HG03439 (cell line): ENCODE results near the gene C1QTNF9B.
"Not testable (repeated sequence)": the region's sequence is repeated elsewhere in the genome, so short reads cannot be mapped to it uniquely, and the experiment has no call there.

ENCODE experiments used
- ATAC-seq: cut with Tn5 transposase; IDR thresholded peaks from one replicate; pipeline ENCODE4 v1.9.1; 2021; ENCODE audit warnings: mild to moderate bottlenecking, moderate library complexity; ENCODE audit not compliant: unreplicated experiment

C1QTNF9B gene

DNA sequence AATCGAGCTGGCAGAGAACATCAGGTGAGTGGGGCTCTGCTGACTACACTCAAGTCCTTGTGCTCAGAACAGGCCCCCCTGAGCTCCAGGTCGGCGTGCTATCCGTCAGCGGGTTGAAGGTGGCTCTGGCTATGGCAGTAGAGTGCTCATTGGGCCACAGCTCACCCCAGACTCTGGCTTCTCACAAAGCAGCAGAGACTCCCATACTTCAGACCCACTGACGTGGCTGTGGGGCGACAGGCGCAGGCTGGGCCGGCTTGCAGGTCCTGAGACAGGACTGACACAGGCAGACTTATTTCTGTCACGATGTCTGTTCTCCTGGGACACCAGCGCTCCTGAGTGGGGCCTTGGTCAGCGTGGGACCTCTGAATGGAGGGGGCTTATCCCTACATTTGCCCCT lies 2.6 kb downstream of the C1QTNF9B start:
- ATAC-seq: not testable (repeated sequence)

DNA sequence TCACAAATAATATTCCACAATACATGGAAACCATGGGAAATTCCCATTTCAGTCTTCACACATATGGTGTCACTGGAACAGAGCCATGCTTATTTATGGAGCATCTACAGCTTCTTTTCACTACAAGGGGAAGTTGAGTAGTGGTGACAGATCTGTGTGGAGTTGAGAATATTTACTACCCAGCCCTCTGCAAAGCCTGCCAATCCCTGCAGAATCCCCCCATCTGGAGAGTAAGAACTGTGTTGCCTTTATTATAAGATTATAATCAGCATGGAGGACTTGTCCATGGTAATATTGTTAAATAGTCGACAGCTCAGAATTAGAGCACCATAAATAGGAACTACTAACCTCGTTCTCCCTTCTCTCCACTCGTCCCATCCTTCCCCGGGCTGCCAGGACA lies 3.5 kb downstream of the C1QTNF9B start:
- ATAC-seq: not testable (repeated sequence)

DNA sequence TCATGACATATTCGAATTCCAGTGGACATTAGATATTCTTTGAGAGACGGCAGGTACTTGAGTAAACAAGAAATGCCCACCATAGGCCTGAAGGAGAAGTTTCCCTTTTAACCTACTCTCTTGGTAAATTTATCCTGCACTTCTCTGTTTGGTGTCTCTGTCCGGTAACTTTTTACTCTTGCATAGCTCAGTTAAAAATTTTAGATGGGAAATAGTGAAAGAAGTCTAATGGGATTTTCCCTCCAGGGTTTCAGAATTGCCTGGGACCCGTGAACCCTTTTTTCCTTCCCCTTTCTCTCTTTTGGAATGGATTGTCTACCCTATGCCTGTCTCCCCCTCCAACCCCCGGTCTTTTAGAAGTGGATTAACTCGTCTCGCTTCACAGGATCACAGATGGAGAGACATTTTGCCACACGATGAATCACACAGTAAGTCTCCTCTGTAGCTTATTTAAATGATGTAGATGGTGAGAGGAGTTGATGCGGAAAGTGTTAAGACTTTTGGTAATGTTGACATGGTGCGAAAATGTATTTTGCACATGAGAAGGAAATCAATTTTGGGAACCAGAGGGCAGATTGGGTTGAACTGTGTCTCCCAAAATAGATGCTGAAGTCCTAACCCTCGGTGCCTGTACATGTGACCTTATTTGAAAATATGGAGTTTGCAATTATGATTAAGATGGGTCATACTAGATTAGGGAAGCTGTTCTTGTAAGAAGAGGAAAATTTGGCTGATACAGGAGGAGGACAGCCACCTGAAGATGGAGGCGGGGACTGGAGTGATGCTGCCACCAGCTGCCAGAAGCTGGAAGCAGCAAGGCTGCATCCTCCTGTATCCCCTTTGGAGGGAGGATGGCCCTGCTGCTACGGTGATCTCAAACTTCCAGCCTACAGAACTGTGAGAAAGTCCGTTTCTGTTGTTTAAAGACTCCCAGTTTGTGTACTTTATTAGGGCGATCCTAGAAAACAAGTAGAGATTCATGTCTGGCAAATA lies 7.4 kb downstream of the C1QTNF9B start:
- ATAC-seq: peak; percentile 15

DNA sequence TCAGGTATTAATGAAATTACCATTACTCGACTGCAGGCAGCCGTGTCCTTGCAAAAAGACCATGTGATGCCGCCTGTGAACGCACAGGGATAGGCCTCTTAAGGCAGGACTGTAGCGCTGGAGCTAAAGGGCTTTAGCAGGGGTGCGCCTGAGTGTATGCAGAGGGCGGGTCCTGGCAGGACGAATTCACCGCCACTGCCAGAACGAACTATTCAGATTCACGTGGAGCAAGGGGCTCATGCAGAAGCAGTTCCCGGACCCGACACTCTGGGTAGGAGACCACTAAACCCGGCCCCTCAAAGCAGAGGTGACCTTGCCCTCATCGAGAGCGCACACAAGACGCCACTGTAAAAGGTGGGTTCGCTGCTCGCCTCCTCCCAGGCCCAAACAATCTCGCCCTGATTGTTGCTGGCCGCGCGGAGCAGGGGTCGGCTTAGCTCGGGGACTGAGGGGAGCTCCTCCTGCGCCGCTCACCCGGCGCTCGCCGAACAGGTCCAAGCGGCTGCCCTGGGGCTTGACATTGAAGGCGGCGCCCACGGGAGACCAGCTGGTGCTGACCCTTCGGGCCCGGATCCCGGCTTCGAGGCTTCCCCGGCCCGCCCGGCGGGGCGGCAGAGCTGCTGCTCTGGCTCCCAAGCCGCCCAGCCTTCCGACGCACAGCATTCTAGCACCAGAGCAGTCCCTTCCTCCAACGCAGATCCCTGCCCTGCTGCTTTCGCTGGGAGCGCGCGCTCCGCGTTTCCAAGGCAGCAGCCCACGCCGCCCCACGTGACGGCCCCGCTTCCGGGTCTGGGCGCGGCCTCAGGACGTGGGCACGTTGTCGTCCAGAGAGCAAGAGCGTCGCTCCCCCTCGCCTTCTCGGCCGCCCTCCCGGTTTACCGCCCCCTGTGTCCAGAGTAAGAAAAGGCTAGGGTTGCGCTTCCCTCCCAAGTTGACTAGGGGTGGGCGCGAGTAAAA lies 8.4 kb downstream of the C1QTNF9B start, which contains the start of gene MIPEP:
Gene MIPEP, minus strand, starts transcription at position 743 of the 957 bp plus-strand sequence. Its CDS starts 80 bp downstream, at position 663.
- ATAC-seq: peak; percentile 93

- ATAC-seq: not testable (repeated sequence)
These were observed 12.9 kb downstream of the C1QTNF9B start for GRCh38 chr13:23884361-23884760.

GRCh38 chr13:23883255-23883654 lies 14.0 kb downstream of the C1QTNF9B start:
- no peak for ATAC-seq

DNA sequence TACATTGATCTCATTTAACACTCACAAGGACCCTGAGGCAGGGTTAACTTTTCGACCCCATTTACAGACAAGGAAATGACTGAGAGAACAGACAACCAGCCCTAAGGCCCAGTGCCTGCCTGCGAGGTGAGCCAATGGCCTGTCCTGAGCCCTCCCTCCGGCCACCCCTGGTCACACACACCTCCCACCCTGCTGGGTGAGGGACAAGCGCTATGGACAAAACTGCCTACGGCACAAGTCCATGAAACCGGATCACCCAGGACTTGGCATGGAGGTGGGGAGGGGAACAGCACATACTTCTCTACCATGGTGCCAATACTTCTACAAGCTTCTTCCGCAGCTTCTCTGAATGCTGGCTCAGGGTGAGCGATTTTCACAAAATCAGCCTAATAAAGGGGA lies 15.9 kb downstream of the C1QTNF9B start:
- not testable (repeated sequence) for ATAC-seq

- not testable (repeated sequence) for ATAC-seq
These were observed 16.6 kb downstream of the C1QTNF9B start for GRCh38 chr13:23880493-23881401.

GRCh38 chr13:23877286-23877685 lies 20.0 kb downstream of the C1QTNF9B start:
- no peak for ATAC-seq

DNA sequence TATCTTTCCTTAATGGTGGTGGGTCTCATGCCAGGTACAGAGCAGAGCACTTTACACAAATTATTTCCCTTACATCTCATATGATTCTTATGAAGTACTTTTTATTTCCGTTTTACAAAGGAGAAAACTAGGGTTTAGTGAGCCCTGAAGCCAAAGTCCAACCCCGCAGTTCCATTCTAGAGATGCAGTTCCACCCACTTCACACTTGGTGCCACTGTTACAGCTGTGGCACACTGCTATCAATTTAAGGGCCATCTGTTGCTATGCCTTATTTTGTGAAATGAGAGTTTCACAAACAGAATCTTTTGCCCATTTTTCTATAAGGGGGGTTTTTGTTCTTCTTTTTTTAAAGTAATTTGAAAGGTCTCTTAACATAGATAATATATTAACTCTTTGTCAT lies 21.0 kb downstream of the C1QTNF9B start:
- ATAC-seq: no peak

GRCh38 chr13:23871616-23872220 lies 25.6 kb downstream of the C1QTNF9B start:
- no peak for ATAC-seq

DNA sequence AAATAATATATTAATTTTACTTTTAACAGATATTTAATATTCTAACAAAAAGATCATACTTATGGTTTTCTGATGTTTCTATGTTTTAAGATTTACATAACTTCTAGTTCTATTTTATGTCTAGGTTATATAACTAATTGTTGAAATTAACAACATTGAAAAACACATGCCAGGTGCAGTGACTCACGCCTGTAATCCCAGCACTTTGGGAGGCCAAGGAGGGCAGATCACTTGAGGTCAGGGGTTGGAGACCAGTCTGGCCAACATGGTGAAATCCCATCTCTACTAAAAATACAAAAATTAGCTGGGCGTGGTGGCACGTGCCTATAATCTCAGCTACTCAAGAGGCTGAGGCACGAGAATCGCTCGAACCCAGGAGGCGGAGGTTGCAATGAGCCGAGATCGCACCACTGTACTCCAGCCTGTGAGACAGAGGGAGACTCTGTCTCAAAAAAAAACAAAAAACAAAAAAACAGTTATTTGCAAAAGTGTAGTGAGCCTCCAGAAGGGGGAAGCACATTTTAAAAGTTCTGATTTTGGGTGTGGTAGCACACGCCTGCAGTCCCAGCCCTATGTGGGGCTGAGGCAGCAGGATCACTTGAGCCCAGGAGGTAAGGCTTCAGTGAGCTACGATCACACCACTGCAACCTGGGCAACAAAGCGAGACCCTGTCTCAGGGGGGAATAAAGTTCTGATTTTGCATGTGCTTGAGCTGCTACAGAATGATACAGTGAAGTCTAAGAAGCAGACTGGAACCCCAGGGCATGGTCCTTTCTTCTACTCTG lies 26.8 kb downstream of the C1QTNF9B start:
- no peak for ATAC-seq

GRCh38 chr13:23868521-23868920 lies 28.8 kb downstream of the C1QTNF9B start:
- ATAC-seq: no peak

- no peak for ATAC-seq
These were observed 30.2 kb downstream of the C1QTNF9B start for GRCh38 chr13:23867027-23867491.

DNA sequence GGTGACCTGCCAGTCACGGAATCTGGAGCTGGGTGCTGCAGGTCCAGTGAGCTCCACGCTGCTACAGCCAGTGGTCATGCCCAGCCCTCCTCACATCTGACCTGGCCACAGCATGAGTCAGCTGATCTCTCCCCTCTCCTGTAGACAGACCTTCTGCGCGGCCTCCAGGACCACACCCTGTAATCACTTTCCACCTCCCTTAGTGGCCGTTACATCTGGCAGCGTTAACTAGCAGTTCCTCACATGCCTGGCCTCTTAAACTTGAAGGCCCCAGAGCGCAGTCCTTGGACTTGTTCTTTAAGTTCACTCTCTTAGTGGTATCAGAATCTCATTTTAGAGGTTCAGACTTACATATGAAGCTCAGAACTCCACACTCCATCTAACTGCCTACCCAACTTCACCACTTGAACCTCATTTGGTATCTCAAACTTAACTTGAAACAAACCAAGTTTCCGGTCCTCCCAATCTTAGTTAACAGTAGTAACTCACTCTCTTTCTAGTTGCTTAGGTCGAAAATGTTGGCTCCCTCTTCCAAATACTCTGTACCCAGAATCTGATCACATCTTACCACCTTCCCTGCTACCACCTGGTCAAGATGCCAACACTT lies 30.8 kb downstream of the C1QTNF9B start:
- ATAC-seq: no peak

DNA sequence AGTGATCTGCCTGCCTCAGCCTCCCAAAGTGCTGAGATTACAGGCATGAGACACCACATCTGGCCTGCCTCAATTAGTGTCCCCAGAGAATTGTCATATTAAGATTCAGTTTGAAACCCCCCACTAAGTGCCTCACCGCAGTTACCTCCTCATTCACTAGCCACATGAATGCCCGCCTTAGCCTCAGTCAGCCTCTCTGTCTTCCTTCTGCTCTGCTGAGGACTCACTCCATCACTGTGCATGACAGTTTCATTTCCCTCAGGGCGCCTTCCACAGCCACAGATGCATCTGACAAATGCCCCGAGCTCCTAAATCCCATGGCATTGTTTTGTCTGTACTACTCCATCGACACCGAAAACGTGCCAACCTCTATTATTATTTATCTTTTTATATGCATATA lies 31.4 kb downstream of the C1QTNF9B start:
- ATAC-seq: no peak

DNA sequence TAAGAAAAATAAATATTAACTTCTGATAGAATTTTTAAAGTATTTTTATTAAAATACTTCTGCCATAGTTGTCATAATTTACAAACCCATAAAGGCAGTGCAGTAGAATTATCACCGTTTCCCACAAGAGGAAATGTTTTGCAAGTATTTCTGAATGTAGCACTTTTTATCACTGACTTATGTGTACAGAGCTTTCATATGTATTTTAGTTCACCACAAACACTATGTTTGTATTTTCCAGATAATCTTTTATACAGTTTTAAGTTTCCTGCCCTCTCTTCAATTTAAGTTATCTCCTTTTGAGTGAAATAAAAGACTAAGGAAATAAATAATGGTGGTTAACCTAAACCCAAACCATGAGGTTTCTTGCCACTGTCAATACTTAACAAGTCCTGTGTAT lies 32.3 kb downstream of the C1QTNF9B start:
- no peak for ATAC-seq

DNA sequence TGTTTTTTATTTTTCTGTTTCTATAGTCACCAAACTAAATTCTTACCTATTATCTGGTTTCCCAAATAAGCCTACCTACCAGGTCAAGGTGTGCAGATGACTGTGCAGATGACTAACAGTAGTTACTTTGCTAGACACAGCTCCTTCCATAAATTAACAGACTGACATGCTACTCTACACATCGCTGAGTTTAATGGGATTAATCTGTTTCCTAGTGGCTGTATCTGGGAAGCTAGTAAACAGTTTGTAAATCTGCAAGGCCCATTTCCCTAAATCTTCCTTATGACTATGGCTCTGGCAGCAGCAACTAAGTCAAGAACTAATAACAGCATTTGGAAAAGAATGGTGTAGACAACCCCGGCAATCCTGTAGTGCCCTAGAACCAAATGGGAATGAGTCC lies 36.0 kb downstream of the C1QTNF9B start:
- no peak for ATAC-seq
